ENCODE measurements around the gene LZTS3.
"Not testable (repeated sequence)": the region's sequence is repeated elsewhere in the genome, so short reads cannot be mapped to it uniquely, and the experiment has no call there.

LZTS3 gene

DNA sequence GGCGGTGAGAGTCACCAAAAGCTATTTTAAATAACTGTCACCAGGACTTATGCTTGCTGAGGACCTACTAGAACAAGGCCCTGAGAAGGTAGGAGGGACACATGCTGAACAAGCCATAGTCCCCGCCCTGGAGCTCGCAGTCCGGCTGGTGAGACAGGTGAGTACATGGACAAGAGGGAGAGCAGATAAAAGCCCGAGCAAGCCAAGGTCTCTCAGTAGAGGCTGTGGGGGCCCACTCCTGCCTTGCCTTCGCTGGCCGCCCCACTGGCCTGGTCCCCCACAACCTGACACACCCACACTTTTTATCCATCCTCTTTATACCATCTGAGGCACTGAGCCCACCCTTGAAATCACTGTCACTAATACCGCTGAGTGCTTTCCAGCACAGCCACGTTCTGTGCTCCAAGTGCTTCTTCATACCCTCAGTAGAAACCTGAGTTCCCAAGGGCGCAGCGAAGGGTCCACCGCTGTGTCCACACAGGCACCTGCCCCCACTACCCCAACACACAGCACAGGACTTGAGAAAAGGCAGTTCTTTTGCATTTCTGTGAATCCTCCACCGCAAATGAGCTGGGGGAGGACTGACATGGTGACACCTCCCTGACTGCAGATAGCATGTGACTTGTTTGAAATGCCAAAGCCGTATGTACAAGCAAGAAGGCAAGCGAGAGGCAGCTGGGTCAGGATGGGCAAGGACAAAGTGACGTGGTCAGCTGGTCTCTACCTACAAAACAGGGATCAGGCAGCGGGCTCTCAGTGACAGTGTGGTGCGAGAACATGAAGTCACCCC lies 19.1 kb upstream of the LZTS3 start:
- FAIRE-seq = no peak

DNA sequence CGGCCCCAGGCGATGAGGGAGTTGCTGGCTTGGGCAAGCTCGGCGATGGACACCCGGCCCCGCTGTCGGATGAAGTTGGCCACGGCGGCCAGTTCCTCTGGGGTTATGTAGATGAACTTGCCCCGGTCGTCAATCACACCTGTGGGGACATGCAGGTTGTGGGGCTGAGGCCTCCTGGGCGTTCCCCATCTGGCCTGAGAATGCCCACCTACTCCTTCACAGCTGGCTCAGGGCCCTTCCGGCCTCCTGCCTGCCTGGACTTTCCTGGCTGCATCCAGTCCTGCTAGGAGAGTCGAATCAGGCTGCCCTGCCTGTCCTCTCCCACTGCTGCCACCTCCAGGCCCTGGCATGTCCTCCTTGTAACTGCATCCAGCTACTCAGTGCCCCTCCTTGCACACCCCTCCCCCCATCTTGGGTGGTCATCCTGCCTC lies 17.3 kb upstream of the LZTS3 start:
- no peak for FAIRE-seq

DNA sequence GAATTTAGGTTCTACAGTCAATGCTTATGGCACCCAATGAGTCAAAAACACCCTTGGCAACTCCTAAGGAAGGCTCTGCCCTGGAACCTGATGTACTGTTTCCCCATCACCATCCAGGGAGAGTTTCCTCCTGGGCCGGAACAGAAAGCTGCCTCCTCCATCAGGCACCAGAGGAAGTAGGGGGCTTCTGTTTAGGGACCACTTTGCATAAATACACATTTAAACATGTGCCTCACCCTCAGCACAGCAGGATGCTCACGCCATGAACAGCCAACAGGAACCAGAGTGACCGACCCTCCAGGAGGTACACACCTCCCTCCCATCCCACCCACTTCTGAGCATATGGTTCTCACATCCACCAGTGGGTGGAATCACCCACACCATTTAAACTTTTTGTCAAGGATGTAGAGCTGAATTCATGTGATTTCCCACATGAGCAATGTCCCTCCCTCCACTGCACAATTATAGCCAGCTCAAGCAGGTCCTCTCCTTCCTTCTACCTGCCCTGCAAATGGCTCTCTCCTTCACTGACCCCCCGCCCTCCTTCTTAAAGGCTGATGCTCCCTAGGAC lies 16.3 kb upstream of the LZTS3 start:
- FAIRE-seq = no peak

DNA sequence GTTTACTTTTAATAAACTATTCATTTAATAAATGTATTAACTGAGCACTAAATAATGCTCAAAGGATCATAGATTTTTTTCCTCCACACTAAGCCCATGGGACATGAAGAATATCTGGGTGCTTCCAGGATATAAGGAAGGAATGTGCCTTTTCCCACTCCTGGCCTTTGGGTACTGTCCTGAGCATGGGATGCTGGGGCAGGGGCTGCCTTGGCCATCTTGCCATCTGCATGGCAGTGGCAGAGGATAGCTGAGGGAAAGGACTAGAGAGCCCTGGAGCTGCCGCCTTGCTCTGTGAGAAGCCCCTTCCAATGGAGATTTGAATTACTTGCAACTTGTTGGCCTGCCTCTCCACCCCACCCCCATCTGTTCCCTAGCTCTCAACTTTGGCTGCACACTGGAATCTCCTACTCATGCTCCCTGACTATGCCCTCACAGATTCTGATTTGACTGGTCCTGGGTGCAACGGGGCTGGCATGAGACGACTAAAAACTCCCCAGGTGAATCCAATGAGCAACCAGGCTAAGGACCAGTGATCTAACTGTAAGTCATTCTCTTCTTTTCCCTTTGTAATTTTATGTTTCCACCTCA lies 15.6 kb upstream of the LZTS3 start:
- no peak for FAIRE-seq

DNA sequence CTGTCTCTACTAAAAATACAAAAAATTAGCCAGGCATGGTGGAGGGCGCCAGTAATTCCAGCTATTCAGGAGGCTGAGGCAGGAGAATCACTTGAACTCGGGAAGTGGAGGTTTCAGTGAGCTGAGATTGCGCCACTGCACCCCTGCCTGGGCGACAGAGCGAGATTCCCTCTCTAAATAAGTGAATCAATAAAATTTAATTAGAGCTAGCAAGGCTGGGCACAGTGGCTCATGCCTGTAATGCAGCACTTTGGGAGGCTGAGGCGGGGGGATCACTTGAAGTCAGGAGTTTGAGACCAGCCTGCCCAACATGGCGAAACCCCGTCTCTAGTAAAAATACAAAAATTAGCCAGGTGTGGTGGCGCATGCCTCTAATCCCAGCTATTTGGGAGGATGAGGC lies 14.5 kb upstream of the LZTS3 start:
- FAIRE-seq = not testable (repeated sequence)

DNA sequence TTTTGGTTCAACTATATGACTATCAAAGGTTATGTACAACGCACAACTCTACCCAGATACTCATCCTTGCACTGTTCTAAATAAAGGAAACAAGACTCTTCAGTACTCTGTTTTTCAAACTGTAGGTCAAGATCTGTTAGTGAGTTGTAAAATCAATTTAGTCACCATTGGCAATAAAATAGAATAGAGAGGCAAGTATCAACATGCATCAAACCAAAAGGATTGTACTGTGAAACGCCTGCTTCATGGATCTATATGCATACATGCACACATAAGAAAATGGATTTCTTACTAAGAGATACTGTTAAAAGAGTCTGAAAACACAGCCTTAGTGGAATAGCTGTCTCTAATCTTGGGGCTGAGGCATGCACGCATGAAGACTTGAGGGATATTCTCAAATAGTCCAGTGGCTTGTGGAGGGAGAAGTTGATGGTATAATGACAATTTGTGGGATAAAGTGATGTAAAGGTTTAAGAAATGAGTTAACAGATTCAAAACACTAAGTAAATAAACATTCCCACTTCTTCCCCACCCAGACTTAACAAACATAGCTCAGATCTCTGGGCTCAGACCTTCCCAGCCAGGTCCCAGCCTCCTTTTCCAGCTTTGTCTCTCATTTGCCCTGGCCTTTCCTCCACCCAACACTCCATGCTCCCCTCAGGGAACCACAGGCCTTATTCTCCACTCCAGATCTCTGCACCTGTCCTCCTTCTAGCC lies 10.7 kb upstream of the LZTS3 start:
- FAIRE-seq = no peak

DNA sequence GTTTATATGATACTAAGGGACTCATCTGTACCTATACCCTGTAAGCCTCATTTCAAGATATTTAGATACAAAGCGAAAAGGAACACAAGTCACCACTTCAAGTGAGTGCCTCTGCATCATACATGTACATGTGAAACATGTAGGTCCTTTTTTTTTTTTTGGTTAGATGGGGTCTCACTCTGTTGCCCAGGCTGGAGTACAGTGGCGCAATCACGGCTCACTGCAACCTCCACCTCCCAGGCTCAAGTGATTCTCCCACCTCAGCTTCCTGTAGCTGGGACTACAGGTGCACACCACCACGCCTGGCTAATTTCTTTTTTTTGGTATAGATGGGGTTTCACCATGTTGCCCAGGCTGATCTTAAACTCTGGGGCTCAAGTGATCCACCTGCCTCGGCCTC lies 9.1 kb upstream of the LZTS3 start:
- FAIRE-seq = not testable (repeated sequence)

DNA sequence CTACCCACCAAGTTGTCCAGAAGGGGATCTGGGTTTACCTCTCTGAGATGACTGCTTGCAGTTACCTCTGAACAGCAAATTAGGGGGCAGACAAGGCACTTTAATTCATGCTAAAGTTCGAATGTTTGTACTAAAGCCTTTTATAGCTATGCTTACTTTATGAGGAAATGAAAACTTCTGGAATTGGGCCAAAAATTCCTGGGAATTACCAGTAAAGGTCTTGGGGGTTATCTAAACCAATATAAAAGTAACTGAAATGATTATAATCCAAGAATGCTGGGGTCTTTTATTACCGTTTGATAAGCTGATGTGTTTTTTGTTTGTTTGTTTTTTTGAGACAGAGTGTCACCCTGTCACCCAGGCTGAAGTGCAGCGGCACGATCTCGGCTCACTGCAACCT lies 7.9 kb upstream of the LZTS3 start:
- FAIRE-seq = no peak

DNA sequence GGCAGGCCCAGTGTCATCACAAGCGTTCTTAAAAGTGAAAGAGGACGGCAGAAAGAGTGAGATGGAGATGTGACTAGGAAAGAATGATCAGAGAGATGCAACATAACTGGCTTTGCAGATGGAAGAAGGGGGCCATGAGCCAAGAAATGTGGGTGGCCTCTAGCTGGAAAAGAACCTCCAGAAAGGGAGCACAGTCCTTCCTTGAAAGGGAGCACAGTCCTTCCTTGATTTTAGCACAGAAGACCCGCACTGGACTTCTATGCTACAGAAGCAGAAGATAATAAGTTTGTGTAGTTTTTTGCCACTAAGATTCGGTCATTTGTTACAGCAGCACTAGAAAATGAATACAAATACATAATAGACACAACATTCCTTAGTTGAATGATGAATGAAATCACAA lies 7.0 kb upstream of the LZTS3 start:
- FAIRE-seq = no peak

DNA sequence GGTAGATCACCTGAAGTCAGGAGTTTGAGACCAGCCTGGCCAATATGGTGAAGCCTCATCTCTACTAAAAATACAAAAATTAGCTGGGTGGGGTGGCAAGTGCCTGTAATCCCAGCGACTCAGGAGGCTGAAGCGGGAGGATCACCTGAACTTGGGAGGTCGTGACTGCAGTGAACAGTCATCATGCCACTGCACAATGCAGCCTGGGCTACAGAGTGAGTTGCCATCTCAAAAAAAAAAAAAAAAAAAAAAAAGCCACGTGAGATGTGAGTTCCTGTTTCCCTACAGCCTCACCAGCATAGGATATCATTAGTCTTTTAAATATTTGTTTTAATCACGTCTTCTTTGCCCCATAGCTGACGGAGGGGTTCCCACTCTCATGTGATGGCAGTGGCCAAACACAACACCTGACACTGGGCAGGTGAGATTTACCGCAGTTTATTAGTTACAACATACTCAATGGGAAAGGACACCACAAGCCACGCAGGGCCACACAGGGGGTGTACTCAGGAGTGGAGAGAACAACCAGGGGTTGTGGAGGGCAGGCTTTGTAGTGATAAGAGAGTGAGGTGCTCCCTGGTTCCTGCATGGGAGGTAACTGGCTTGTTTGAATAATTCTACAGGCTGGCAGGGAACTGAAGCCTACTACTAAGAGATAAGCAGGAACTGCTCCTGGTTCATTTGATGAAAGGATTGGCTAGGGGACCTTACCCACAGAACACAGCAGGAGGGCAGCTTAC lies 4.6 kb upstream of the LZTS3 start:
- no peak for FAIRE-seq

DNA sequence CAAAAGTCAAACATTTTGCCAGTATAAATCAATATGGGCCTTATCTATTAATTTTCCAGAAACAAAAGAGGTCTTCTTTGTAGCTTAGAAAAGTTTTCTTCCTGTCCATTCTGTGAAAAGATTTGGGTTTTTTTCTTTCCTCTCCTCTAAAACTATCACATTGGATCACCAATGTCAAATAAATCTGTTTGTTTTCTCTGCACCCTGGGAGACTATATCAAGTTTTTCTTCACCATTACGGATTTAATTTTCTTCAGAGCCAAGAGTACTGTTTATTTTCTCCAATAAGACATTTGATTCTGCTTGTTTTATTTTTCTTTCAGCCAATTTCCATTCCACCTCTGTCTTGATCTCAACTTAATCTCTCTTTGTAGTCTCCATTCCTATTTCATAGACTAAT lies 1.9 kb upstream of the LZTS3 start:
- FAIRE-seq = no peak

DNA sequence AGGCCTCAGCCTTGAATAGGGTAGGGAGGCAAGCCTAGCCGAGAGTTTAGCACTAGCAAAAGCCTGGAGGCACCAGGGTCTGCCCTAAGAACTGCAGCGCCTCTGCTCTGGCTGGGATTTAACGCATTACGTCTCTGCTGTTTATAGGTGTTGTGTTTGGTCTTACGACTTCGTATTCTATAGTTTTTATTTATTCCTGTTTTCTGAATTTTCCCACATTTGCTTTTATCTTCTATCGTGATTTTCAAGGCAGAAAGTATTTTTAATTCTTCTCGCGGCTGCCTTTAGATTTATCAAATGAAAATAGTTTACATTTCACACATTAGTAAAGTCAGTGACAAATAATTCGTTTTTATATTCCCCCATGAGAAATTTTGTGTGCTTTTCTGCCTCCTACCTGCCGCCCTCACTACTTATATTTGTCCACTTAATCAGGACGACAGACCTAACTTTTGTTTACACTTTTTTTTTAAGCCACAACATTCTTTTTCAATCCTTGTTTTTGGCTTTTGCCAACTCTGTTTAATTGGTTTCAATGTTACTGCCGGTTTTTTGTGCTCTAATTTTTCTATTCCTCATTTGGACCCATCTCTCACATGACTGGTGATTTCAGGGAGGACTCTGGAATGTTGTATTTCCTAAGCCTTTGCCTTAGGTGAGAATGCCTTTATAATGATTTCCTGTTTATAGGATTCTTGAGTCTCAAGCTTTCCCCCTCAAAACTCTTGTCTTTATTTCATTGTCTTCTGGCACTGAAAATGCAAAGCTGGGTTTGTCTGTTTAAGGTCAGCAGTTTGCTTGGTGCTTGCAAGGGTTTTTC lies 1.3 kb upstream of the LZTS3 start:
- FAIRE-seq = no peak

DNA sequence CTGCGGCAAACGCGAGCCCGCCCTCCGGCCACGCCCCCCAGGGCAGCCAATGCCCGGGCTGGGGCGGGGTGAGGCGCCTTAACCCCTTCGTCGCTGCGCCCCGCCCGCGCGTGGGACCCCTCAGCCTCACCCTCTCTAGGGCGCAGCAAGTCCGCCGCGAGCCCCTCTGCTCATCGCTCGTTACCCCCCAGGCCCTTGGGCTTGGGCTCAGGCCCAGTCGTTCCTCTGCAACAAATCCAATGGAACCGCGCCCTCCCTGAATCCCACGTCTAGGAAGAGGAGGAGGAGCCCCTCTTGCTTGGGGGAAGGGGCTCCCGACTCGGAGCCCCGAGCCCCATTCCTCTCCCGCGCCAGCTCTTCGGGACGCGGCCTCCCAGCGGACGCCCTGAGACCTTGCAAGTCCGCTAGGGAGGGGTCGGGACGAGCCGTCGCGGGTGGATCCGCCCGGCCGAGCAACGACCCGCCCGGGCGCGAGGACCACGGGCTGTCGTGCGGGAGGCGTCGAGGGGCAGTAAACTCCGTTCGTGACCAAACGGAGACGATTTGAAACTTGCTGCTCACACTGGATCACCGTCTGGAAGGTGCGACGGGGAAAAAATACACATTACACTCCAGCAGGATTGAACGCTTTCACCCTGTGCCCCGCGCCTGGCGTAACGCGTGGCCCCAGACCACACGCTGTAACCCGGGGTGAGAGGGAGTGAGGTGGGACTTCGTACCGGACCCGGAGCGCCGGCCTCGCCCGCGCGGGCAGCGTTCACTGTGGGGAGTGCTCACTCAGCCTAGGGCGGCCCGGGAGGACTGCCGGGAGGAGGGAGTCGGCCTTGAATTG lies 477 bp upstream of the LZTS3 start:
- FAIRE-seq = no peak

DNA sequence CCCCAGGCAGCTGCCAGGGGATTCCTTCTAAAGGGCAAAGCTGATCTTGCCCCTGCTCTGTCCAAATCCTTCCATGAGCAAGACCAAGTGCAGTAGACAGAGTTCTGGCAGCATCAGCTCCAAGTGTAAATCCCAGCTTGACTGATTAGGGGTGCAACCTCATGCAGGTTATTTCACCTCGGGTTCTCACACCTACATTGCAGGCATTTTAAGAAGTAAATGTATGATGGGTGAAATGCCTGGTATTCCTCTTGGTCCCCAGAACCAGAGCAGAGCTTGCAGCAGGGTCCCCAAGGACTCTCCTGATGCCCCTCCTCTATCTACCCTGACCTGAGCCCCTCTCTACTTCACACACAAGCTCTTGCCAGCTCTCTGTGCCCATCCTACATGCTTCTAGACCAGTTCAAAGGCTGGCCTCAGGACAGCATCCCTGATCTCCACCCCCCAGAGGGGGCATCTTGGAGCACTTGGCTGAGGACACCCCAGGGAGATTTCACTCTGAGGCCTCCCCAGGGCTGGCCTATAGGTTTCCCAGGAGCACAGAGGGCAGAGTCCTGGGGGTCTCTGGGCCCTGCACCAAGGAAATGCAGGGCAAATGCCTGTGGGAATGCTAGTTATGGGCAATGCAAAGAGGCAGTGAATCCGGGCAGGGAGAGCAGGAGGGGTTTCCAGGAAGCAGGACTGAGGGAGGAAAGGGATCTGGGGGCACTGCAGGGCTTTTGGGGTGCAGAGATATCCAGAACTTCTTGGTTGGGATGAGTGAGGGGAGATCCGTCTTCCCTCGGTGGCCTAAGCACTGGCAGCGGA lies 1.0 kb downstream of the LZTS3 start:
- no peak for FAIRE-seq

DNA sequence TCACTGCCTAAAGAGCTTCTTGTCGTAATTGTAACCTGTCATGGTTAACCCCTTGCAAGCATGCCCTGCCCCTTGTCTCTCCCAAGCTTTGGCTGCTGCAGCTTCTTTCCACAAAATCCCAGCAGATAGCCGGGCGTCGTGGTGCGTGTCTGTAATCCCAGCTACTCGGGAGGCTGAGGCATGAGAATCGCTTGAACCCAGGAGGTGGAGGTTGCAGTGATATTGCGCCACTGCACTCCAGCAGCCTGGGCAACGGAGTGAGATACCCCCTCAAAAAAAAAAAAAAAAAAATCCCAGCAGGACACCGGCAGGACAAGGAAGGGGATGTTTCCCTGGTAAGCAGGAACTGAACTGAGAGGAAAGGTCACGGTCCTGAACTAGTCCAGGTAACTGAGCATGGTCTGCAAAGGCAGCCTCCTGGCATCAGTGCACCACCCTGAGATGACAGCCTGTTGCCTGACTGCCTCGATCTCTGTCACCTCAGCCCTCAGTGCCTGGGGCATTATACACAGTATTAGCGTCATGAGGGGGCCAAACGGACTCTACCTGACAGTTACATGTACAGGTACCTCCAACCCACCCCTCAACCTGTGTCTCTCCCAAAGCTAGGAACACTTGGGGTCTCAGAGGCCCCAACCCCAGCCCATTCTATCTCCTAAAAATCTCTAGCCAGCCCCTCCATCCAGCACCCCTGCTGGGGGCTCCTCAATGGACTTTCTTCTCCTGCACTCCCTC lies 1.8 kb downstream of the LZTS3 start:
- FAIRE-seq = no peak

DNA sequence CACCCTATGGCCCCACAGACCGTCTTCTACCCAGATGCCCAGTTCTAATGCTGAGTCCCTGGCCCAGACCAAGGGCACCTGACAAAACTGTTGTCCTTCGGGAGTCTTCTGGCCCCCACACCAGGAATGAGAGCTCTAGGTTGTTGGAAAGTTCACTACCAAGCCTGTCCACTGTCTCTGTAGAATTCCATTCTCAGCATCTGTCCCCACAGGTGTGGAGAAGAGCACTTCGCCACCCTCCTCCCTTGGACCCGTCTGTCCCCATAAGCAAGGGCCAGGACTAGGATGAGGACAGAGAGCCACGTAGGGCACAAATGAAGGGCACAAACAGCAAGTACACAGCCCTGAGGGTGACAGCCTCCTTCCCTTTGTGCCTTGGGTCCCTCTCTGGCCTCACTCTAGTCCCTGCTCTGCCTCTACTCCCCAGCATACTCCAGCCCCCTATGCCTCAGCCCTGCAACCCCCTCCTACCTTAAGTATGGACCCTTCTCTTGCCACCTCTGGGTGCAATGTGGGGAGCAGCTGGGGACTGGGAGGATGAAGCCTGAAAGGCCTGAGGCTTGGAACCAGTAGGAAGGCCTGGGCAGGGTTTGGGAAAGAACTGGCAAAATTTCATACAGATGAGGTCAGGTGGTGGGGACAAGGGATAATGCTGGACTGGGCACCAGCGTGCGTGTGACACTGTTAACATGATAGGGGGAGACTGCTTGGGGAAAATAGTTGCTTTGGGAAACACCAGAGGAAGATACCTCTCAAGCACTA lies 4.3 kb downstream of the LZTS3 start:
- FAIRE-seq = no peak

DNA sequence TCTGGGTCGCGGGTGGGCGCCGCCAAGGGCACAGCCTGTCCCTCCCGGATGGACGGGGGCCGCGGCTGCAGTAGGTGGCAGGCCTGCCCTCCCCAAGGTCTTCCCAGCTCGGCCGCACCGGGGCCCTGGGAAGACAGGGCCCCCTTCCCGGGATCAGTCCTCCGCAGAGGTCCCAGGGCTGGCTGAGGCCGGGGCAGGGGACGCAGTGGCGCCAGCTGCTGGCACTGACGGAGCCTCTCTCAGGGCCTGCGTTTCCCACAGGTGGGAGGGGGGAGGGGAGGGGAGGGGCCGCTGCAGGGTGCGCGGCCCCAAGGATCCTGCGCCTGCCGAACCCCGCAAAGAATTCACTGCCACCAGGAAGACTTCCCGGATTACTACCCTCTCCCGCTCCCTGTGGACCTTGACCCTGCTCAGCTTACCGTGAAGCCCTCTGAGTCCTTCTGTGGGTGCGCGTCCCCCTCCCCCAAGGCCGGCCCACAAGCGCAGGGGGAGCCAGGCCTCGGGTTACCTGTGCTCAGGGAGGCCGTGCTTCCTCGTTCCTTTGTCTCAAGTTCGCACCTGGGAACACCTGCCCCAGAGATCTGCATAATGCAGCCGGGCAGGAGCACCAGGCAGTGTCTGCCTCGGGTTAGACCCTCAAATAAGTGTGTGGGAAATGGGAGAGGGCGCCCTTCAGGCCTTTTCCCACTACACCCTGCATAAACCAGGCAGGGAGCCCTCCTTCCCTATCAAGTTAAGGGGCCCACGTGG lies 5.1 kb downstream of the LZTS3 start:
- FAIRE-seq = no peak

DNA sequence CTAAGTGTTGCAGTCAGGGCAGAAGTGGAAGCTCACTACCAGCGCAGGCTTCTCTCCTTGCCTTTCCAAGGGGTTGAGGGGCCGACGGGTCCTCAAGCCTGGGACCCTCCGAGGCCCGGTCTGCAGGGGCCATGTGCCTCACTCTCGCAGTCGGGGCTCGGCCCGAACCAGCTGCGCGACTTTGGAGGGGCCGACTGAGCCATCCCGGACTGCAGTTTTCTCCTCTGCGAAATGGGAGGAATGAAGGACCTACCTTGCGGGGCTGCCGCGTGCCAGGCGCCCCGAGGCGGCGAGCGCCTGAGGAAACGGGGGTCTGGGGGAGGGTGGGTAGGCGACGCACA lies 5.6 kb downstream of the LZTS3 start:
- no peak for FAIRE-seq
